ENCODE data around the gene PUDP. TPM values are rescaled to one million over a fixed set of nuclear protein-coding genes. Genes with fewer than 3 reads are reported as not detected.

Gene PUDP
- total RNA-seq, 1 donor from 2014 or later = 17.4 TPM

- intact Hi-C loops (cut with micrococcal nuclease) = no loop called here
- no peak for DNase-seq
- Mint-ChIP-seq H3K9me3 (no peaks in the 10 kb centered on the region), H3K27me3 (no peaks in the 10 kb centered on the region), H3K4me3 (no peak overlapping the region), H3K4me1 (no peaks in the 10 kb centered on the region), H3K36me3 (ENCODE audit: low read depth) (peaks cover 7% of the 10 kb centered on the region), H3K27ac (no peak overlapping the region)
Measured at GRCh38 chrX:7139202-7140081, 8.5 kb downstream of the PUDP start.

DNA sequence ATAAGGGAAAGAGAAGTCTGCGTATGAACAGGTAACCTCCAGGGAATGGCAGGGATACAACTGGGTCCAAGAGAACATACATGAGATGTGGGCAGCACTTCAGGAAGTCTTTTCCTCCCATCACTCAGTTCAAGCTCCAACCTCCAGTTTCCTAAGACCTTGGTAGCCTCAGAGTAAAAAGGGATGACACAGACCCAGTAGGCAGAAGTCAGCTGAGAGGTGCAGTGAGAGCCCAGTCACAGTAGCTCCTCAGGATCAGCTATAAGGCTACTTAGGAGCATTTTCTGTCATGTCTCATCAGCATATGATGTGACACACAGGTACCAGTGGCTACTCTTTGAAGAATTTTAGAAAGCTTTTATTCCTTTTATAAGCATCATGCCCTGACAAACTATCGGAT lies 13.0 kb downstream of the PUDP start:
- Mint-ChIP-seq H3K27me3 (no peaks in the 10 kb centered on the region), H3K4me3 (no peak overlapping the region), H3K36me3 (ENCODE audit: low read depth) (peaks cover 2% of the 10 kb centered on the region), H3K27ac (no peak overlapping the region), H3K4me1 (peaks cover 11% of the 10 kb centered on the region), H3K9me3 (no peaks in the 10 kb centered on the region)
- DNase-seq = no peak
- intact Hi-C loops (cut with micrococcal nuclease) = no loop called here

DNA sequence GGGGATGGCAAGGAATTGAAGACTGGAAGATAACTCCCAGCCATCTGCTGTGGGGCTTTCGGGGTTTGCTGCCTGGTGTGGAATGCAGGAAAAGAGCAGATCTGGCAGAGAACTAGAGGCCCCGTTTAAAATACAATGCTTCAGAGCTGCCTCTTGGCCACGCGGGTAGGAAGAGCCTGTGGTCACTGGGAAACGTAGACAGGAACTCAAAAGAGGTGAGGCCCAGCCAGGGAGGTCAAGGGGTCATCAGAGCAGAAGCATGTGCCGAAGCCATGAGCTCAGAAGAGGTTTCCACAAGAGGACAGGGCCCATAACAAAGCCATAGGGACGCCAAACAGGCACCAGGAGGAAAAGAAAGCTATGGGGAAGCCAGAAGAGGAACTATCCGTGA lies 14.9 kb downstream of the PUDP start:
- Mint-ChIP-seq H3K27me3 (no peaks in the 10 kb centered on the region), H3K4me3 (no peak overlapping the region), H3K9me3 (no peaks in the 10 kb centered on the region), H3K4me1 (peaks cover 11% of the 10 kb centered on the region), H3K27ac (no peak overlapping the region), H3K36me3 (ENCODE audit: low read depth) (no peaks in the 10 kb centered on the region)
- intact Hi-C loops (cut with micrococcal nuclease) = loop anchor here (2.0 kb wide), 1 partner anchor 38 kb away; no protein-coding TSS in a partner anchor
- no peak for DNase-seq

DNA sequence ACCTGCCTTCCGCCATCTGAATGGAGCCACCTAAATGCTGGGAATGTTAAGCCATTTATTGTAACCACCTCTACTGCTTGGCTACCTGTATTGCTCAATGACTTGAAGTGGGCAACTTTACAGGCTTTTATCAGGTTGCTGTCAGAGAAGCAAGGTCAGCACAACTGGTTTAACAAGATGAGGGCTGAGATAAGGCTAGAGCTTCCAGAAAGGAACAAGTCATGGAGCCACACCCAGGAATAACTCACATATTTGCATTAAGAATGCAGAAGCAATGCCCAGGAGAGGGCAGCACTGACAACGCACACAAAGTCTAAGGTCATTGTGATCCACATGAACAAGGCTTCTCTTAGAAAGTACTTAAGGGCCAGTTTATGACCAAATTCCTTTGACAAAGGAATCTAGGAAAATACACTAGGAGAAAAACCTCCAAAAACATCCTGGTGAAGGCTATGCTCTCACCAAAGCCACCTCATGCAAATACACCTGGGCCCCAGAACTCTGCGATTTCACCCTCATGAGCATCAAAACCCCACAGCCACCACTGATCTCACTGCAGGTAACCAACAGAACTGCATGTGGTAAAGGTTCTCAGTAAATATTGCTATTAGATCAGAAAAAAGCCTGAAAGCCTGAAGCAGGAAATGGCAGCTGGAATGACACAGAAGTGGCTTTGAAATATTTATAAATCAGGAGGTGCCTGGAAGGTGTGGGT lies 15.5 kb downstream of the PUDP start:
- peaks cover 11% of the 10 kb centered on the region for H3K4me1 Mint-ChIP-seq
- no peaks in the 10 kb centered on the region for H3K9me3 Mint-ChIP-seq
- no peak overlapping the region for H3K27ac Mint-ChIP-seq
- intact Hi-C loops (cut with micrococcal nuclease) = loop anchor here (2.0 kb wide), 1 partner anchor 38 kb away; no protein-coding TSS in a partner anchor
- no peaks in the 10 kb centered on the region for H3K36me3 Mint-ChIP-seq (ENCODE audit: low read depth)
- peak; percentile 65 for DNase-seq
- no peak overlapping the region for H3K4me3 Mint-ChIP-seq
- H3K27me3 Mint-ChIP-seq = no peaks in the 10 kb centered on the region

DNA sequence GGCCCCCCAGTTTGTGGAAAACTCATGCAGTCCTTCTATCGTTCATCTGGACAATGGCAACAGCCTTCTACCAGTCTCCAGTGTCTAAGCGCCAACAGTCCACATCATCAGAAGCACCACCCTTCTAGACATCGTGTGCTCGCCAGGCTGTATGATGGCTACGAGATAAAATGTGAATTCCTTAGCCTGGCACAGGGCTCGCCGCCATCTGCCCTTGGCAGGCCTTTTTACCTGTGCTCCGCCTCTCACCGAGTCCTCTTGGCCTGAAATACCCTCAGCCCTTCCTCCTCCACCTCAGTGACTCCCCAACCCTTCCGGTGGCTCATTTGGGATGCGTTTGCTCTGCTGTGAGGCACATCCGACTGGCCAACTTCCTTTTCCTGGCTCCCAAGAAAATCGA lies 16.3 kb downstream of the PUDP start:
- H3K27ac Mint-ChIP-seq = no peak overlapping the region
- H3K4me3 Mint-ChIP-seq = no peak overlapping the region
- no peaks in the 10 kb centered on the region for H3K27me3 Mint-ChIP-seq
- peaks cover 11% of the 10 kb centered on the region for H3K4me1 Mint-ChIP-seq
- no peaks in the 10 kb centered on the region for H3K36me3 Mint-ChIP-seq (ENCODE audit: low read depth)
- no peaks in the 10 kb centered on the region for H3K9me3 Mint-ChIP-seq
- DNase-seq = no peak
- intact Hi-C loops (cut with micrococcal nuclease) = loop anchor here (2.0 kb wide), 1 partner anchor 39 kb away; no protein-coding TSS in a partner anchor

DNA sequence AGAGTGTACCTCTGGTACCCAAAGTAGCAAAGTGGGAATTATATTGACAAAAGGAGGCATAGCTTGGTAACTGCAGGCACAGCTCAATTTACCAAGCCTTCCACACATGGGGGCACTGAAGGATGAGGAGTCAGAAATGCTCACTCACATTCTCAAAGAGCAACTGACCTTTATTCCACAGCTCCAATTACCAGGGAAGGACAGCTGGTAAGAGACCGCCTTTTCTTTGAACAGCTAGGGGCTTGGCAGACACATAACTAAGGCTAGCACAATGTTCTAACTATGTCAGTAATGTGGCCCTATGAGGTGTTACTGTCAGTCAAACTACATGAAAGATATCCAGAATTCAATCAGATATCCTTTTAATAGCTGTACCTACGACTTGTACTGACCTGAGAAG lies 20.9 kb downstream of the PUDP start:
- Mint-ChIP-seq H3K27ac (no peak overlapping the region), H3K4me1 (no peaks in the 10 kb centered on the region), H3K27me3 (no peaks in the 10 kb centered on the region), H3K9me3 (no peaks in the 10 kb centered on the region), H3K4me3 (no peak overlapping the region), H3K36me3 (ENCODE audit: low read depth) (peaks cover 8% of the 10 kb centered on the region)
- DNase-seq = no peak
- intact Hi-C loops (cut with micrococcal nuclease) = no loop called here

DNA sequence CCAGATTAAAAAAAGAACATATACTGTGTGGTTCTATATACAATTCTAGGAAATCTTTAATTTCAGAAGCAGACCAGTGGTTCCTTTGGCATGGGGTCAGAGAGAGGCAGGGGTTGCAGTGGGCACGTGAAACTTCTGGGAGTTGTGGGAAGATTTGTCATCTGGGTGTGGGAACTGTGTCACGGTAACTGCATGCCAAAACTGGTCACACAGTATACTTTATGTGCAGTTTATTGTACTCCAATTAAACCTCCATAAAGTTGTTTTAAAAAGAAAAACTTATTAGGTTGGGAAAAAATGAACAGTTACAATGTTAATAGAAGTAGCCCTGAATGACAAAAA lies 27.1 kb downstream of the PUDP start:
- no peak for DNase-seq
- Mint-ChIP-seq H3K27ac (no peak overlapping the region), H3K36me3 (ENCODE audit: low read depth) (peaks cover 8% of the 10 kb centered on the region), H3K27me3 (no peaks in the 10 kb centered on the region), H3K4me3 (no peak overlapping the region), H3K4me1 (no peaks in the 10 kb centered on the region), H3K9me3 (no peaks in the 10 kb centered on the region)
- intact Hi-C loops (cut with micrococcal nuclease) = no loop called here

DNA sequence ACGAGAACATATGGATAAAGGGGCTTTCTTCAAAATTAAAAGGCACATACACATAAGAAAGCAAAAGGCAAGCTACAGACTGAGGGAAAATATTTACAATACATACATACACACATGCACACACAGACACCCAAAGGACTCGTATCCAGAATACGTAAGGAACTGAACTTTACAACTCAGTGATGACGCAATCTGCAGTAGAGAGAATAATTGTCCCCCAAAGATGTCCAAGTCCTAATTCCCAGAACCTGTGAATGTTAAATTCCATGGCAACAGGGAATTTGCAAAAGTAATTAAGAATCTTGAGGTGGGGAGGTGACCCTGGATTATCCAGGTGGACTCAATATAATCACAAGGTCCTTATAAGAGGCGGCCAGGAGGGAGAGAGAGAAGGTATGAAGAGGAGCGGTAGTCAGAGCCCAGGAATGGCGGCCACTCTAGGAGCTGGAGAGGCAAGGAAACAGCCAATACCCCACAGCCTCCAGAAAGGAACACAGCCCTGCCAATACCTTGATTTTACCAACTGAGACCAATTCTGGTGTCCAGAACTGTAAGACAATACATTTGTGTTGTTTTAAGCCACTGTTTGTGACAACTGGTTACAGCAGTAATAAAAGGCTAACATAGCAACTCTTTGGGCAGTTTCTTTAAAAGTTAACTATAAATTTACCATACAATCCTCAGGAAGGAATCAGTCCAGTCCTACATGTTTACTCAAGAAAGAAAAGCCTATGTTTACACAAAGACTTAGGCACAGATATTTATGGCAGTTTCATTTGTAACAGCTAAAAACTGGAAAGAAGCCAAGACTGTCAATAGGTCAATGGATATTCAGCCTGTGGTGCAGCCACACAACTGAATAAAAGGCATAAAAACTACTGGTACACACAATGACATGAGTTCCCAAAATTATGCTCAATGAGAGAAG lies 27.7 kb downstream of the PUDP start:
- intact Hi-C loops (cut with micrococcal nuclease) = no loop called here
- no peaks in the 10 kb centered on the region for H3K27me3 Mint-ChIP-seq
- H3K9me3 Mint-ChIP-seq = no peaks in the 10 kb centered on the region
- no peak overlapping the region for H3K4me3 Mint-ChIP-seq
- H3K4me1 Mint-ChIP-seq = no peaks in the 10 kb centered on the region
- peaks cover 7% of the 10 kb centered on the region for H3K36me3 Mint-ChIP-seq (ENCODE audit: low read depth)
- DNase-seq = no peak
- H3K27ac Mint-ChIP-seq = no peak overlapping the region

GRCh38 chrX:7117587-7117986 lies 30.4 kb downstream of the PUDP start:
- intact Hi-C loops (cut with micrococcal nuclease) = no loop called here
- Mint-ChIP-seq H3K4me3 (no peak overlapping the region), H3K9me3 (no peaks in the 10 kb centered on the region), H3K27ac (no peak overlapping the region), H3K4me1 (no peaks in the 10 kb centered on the region), H3K36me3 (ENCODE audit: low read depth) (peaks cover 7% of the 10 kb centered on the region), H3K27me3 (no peaks in the 10 kb centered on the region)
- DNase-seq = no peak

- H3K27me3 Mint-ChIP-seq = no peaks in the 10 kb centered on the region
- intact Hi-C loops (cut with micrococcal nuclease) = no loop called here
- H3K36me3 Mint-ChIP-seq (ENCODE audit: low read depth) = peaks cover 7% of the 10 kb centered on the region
- H3K4me1 Mint-ChIP-seq = peaks cover under 1% of the 10 kb centered on the region
- H3K4me3 Mint-ChIP-seq = no peak overlapping the region
- DNase-seq = no peak
- no peak overlapping the region for H3K27ac Mint-ChIP-seq
- no peaks in the 10 kb centered on the region for H3K9me3 Mint-ChIP-seq
Measured at GRCh38 chrX:7116081-7116480, 31.9 kb downstream of the PUDP start.

DNA sequence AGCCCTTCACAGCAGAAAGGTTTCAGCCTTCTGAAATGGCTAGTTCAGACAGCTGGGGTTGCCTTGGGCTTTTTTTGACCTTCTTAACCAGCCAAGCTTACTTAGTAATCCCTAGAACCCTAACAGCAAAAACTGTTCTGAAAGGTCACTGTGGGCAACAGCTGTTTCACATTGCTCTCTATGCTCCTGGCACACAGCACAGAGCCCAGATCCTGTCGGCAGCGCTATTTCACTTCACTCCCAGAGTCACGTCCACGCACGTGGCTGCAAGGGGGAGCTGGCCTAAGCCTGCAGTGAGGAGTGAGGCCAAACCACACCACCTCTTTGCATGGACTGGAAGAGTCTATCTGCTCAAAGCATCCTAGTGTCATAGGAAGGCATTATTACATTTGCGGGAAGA lies 32.4 kb downstream of the PUDP start:
- no peak overlapping the region for H3K4me3 Mint-ChIP-seq
- DNase-seq = no peak
- no peak overlapping the region for H3K27ac Mint-ChIP-seq
- no peaks in the 10 kb centered on the region for H3K27me3 Mint-ChIP-seq
- intact Hi-C loops (cut with micrococcal nuclease) = no loop called here
- peaks cover 7% of the 10 kb centered on the region for H3K36me3 Mint-ChIP-seq (ENCODE audit: low read depth)
- H3K9me3 Mint-ChIP-seq = no peaks in the 10 kb centered on the region
- peaks cover 6% of the 10 kb centered on the region for H3K4me1 Mint-ChIP-seq

DNA sequence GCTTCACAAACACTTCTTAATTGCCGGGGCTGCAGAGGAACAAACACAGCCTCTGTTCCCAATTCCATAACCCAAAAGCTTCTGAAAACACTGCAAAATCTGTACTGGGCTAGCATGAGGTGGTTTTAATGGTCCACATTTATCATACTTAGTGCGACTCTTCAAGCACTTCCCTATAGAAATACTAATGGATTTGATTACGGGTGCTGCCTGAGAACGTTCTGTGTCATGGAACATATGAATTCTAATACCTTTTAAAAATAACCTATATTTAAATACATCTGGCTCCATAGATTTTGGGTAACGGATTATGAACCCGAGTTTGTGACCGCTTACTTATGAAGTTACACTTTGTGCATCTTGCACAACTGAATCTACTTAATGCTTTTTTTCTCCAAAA lies 35.9 kb downstream of the PUDP start:
- Mint-ChIP-seq H3K36me3 (ENCODE audit: low read depth) (peaks cover 7% of the 10 kb centered on the region), H3K4me3 (no peak overlapping the region), H3K27ac (no peak overlapping the region), H3K4me1 (peaks cover 14% of the 10 kb centered on the region), H3K27me3 (no peaks in the 10 kb centered on the region), H3K9me3 (no peaks in the 10 kb centered on the region)
- intact Hi-C loops (cut with micrococcal nuclease) = no loop called here
- no peak for DNase-seq

DNA sequence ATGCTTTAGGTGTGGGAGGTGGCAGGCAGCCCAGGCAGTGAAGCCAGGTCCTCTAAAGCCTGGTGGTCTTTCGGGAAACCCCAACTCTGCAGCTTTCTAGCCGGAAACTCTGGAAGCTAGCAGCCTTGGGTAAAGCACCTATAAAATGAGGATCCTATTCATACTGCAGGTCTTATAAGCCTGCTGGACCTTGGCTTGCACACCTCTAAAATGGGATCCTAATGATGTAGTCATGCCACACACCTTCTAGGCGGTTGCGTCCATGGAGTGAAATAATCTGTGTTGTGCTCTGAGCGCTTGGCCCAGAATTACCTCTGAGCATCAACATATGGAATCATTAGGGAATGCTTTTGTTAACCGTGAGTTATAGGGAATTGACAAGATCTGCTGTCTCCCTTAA lies 36.4 kb downstream of the PUDP start:
- H3K27ac Mint-ChIP-seq = no peak overlapping the region
- H3K36me3 Mint-ChIP-seq (ENCODE audit: low read depth) = peaks cover 7% of the 10 kb centered on the region
- no peak overlapping the region for H3K4me3 Mint-ChIP-seq
- H3K4me1 Mint-ChIP-seq = peaks cover 14% of the 10 kb centered on the region
- no peaks in the 10 kb centered on the region for H3K9me3 Mint-ChIP-seq
- no peaks in the 10 kb centered on the region for H3K27me3 Mint-ChIP-seq
- intact Hi-C loops (cut with micrococcal nuclease) = no loop called here
- DNase-seq = no peak

Measured in activated CD4-positive, alpha-beta T cell treated with anti-CD3 and anti-CD28 coated beads, Interleukin-2, amount 10 ng/mL, durations not matched to agents 24 days and 14 days (primary cell).